Ovary (tissue), 3 donors: ENCODE data around the gene NR1H4.

Experiments
- EP300 ChIP-seq: sonication (generic); formaldehyde crosslinking; IDR thresholded peaks from one replicate; pipeline ENCODE4 v1.6.1; 2017; ENCODE audit warnings: antibody characterized with exemption
- POLR2A ChIP-seq: fragments of 450-650 bp; IDR thresholded peaks from one replicate; pipeline ENCODE4 v1.6.1; 2017; ENCODE audit warnings: antibody characterized with exemption, mild to moderate bottlenecking, moderate library complexity
- TF ChIP-seq, protein P1 (sequence below), 3 donors: fragments of 450-650 bp in 2 of 3; fragments of 200-600 bp in 1 of 3; IDR thresholded peaks; one replicate each; pipeline versions ENCODE4 v1.5.1 to v1.8.0; 2016 to 2022; ENCODE audit warnings: antibody characterized with exemption in 3 of 3, mild to moderate bottlenecking in 1 of 3
- donor health status: DM: no; HTN: no; CAD: no.

DNA sequence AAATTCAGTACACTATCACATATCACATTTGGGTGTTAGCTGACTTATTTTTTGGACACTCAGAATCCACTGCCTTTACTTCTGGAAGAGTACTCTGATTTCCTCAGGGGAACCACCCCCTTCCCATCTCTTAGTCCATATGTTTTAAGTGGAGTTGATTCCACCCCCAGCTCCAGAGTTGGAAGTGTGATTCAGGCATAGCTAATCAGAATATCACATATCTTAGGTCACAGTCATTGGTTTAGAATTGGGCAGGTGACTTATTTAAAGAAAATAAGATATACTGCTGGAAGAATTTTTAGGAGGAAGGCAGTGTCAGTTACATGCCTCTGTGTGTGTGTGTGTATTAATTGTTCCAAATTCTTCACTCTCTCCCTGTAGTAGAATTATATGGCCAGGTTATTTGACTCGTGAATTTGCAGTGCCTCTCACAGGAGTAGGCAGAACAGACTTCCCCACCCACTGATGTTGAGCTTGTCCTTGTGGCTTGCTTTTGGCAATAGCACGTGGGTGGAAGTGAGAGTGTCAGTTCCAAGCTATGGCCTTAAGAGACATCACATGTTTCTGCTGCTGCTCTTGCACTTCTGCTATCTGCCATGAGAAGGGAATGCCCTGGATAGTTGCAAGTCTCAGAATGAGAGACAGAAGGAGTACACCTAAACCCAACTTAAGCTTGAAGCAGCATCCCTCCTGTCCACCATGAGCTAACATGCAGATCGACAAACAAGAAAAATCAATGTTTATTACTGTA, 93.4 kb downstream of the NR1H4 start:
- TF ChIP-seq, protein P1, sequence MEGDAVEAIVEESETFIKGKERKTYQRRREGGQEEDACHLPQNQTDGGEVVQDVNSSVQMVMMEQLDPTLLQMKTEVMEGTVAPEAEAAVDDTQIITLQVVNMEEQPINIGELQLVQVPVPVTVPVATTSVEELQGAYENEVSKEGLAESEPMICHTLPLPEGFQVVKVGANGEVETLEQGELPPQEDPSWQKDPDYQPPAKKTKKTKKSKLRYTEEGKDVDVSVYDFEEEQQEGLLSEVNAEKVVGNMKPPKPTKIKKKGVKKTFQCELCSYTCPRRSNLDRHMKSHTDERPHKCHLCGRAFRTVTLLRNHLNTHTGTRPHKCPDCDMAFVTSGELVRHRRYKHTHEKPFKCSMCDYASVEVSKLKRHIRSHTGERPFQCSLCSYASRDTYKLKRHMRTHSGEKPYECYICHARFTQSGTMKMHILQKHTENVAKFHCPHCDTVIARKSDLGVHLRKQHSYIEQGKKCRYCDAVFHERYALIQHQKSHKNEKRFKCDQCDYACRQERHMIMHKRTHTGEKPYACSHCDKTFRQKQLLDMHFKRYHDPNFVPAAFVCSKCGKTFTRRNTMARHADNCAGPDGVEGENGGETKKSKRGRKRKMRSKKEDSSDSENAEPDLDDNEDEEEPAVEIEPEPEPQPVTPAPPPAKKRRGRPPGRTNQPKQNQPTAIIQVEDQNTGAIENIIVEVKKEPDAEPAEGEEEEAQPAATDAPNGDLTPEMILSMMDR (IDR thresholded peaks at IDR 0.05), result no peak
- TF ChIP-seq POLR2A, result no peak
- TF ChIP-seq EP300, result no peak
